ENCODE data around the gene RNASE11. TPM values are rescaled to one million over a fixed set of nuclear protein-coding genes. Genes with fewer than 3 reads are reported as not detected.

RNASE11 gene
- total and polyA plus RNA-seq, 2 donors (not counting 1 experiment from before 2014, with no cell fraction given): not detected

- no peaks in the 10 kb centered on the region for H4K20me1 ChIP-seq (ENCODE audit: control insufficient read depth, extremely low read depth, insufficient read depth, low read length)
- H3K4me3 ChIP-seq (replicated peaks in 1 of 4; ENCODE audit: control extremely low read depth in 1 of 4, insufficient read depth in 1 of 4, low read depth in 3 of 4, low read length in 4 of 4): peak overlapping the region; percentile 14 to 78 (median 46)
- TF ChIP-seq EZH2 (IDR thresholded peaks at IDR 0.05; ENCODE audit: low read length, missing control alignments): no peak
- no peak for TF ChIP-seq CTCF (conservative IDR thresholded peaks at IDR 0.05 in 1 of 2, IDR thresholded peaks at IDR 0.05 in 1 of 2; ENCODE audit: low read depth in 1 of 2, low read length in 2 of 2)
- H3K9ac ChIP-seq (ENCODE audit: insufficient read depth, low read length): no peak overlapping the region
- no peaks in the 10 kb centered on the region for H3K79me2 ChIP-seq (ENCODE audit: control insufficient read depth, insufficient read depth, low read length)
- no peak overlapping the region for H3K27ac ChIP-seq (ENCODE audit: insufficient read depth, low read length)
- peak overlapping the region; percentile 88 for H3K4me2 ChIP-seq (ENCODE audit: extremely low read depth, insufficient read depth, low read length)
- peaks cover 5% of the 10 kb centered on the region for H3K27me3 ChIP-seq (ENCODE audit: control insufficient read depth, insufficient read depth, low read length)
- H3K36me3 ChIP-seq (ENCODE audit: control insufficient read depth, insufficient read depth, low read length): no peaks in the 10 kb centered on the region
- peak overlapping the region; percentile 51 for H2AFZ ChIP-seq (ENCODE audit: low read length)
- H3K4me1 ChIP-seq (ENCODE audit: control insufficient read depth, extremely low read depth, insufficient read depth, low read length): peaks cover 4% of the 10 kb centered on the region
- peak; percentile 62 to 67 for DNase-seq (ENCODE audit: low read depth in 2 of 2)
- H3K9me3 ChIP-seq (ENCODE audit: control insufficient read depth, insufficient read depth, low read depth, low read length): no peaks in the 10 kb centered on the region
These were observed 36.8 kb upstream of the RNASE11 start for GRCh38 chr14:20624495-20625070.

GRCh38 chr14:20623798-20624197 is 36.0 kb upstream of the RNASE11 start:
- Histone ChIP-seq H3K4me2 (ENCODE audit: extremely low read depth, insufficient read depth, low read length) (no peak overlapping the region), H3K79me2 (ENCODE audit: control insufficient read depth, insufficient read depth, low read length) (no peaks in the 10 kb centered on the region), H3K9me3 (ENCODE audit: control insufficient read depth, insufficient read depth, low read depth, low read length) (no peaks in the 10 kb centered on the region), H3K9ac (ENCODE audit: insufficient read depth, low read length) (no peak overlapping the region), H3K36me3 (ENCODE audit: control insufficient read depth, insufficient read depth, low read length) (no peaks in the 10 kb centered on the region), H3K4me3 (replicated peaks in 1 of 4; ENCODE audit: control extremely low read depth in 1 of 4, insufficient read depth in 1 of 4, low read depth in 3 of 4, low read length in 4 of 4) (no peak overlapping the region), H2AFZ (ENCODE audit: low read length) (no peak overlapping the region), H3K27ac (ENCODE audit: insufficient read depth, low read length) (no peak overlapping the region), H4K20me1 (ENCODE audit: control insufficient read depth, extremely low read depth, insufficient read depth, low read length) (no peaks in the 10 kb centered on the region), H3K27me3 (ENCODE audit: control insufficient read depth, insufficient read depth, low read length) (peaks cover 5% of the 10 kb centered on the region), H3K4me1 (ENCODE audit: control insufficient read depth, extremely low read depth, insufficient read depth, low read length) (peaks cover 4% of the 10 kb centered on the region)
- no peak for TF ChIP-seq EZH2 (IDR thresholded peaks at IDR 0.05; ENCODE audit: low read length, missing control alignments)
- TF ChIP-seq CTCF (conservative IDR thresholded peaks at IDR 0.05 in 1 of 2, IDR thresholded peaks at IDR 0.05 in 1 of 2; ENCODE audit: low read depth in 1 of 2, low read length in 2 of 2): no peak
- DNase-seq (ENCODE audit: low read depth in 2 of 2): no peak

- Histone ChIP-seq H3K27me3 (ENCODE audit: control insufficient read depth, insufficient read depth, low read length) (no peaks in the 10 kb centered on the region), H3K9me3 (ENCODE audit: control insufficient read depth, insufficient read depth, low read depth, low read length) (no peaks in the 10 kb centered on the region), H2AFZ (ENCODE audit: low read length) (no peak overlapping the region), H3K4me1 (ENCODE audit: control insufficient read depth, extremely low read depth, insufficient read depth, low read length) (peaks cover 4% of the 10 kb centered on the region), H3K4me3 (replicated peaks in 1 of 4; ENCODE audit: control extremely low read depth in 1 of 4, insufficient read depth in 1 of 4, low read depth in 3 of 4, low read length in 4 of 4) (no peak overlapping the region), H3K27ac (ENCODE audit: insufficient read depth, low read length) (no peak overlapping the region), H3K4me2 (ENCODE audit: extremely low read depth, insufficient read depth, low read length) (peak overlapping the region; percentile 8), H3K36me3 (ENCODE audit: control insufficient read depth, insufficient read depth, low read length) (no peaks in the 10 kb centered on the region), H3K79me2 (ENCODE audit: control insufficient read depth, insufficient read depth, low read length) (no peaks in the 10 kb centered on the region), H4K20me1 (ENCODE audit: control insufficient read depth, extremely low read depth, insufficient read depth, low read length) (no peaks in the 10 kb centered on the region), H3K9ac (ENCODE audit: insufficient read depth, low read length) (no peak overlapping the region)
- TF ChIP-seq EZH2 (IDR thresholded peaks at IDR 0.05; ENCODE audit: low read length, missing control alignments): no peak
- TF ChIP-seq CTCF (conservative IDR thresholded peaks at IDR 0.05 in 1 of 2, IDR thresholded peaks at IDR 0.05 in 1 of 2; ENCODE audit: low read depth in 1 of 2, low read length in 2 of 2): no peak
- no peak for DNase-seq (ENCODE audit: low read depth in 2 of 2)
These were observed 35.1 kb upstream of the RNASE11 start for GRCh38 chr14:20622816-20623291.
